GM23338 (cell line): ENCODE measurements around the gene OXGR1. TPM values are rescaled to one million over a fixed set of nuclear protein-coding genes. Genes with fewer than 3 reads are reported as not detected.

ENCODE experiments used
- ATAC-seq: fragments of 200-7000 bp; cut with Tn5 transposase; 3 replicates; pipeline ENCODE4 v1.9.1; 2020
- DNase-seq: peaks from one replicate; pipeline ENCODE4 v3.0.0-alpha.2; 2015; ENCODE audit warnings: low spot score
- H2AFZ ChIP-seq: fragments of 200-600 bp; sonication (generic); 2 replicates; pipeline ENCODE4 v1.8.0; 2016; ENCODE audit warnings: antibody characterized with exemption, mild to moderate bottlenecking, moderate library complexity
- H3F3A ChIP-seq: fragments of 200-600 bp; sonication (generic); replicated peaks from 2 replicates; pipeline ENCODE4 v1.8.0; 2017; ENCODE audit warnings: antibody characterized with exemption, mixed run types, low read depth
- H3K27ac ChIP-seq: fragments of 200-600 bp; sonication (generic); 2 replicates; pipeline ENCODE4 v1.6.1; 2016; ENCODE audit warnings: low read depth
- H3K27me3 ChIP-seq: fragments of 200-600 bp; sonication (generic); 2 replicates; pipeline ENCODE4 v1.8.0; 2016; ENCODE audit warnings: mild to moderate bottlenecking, mixed run types, moderate library complexity; ENCODE audit not compliant: insufficient read depth
- H3K36me3 ChIP-seq: fragments of 200-600 bp; sonication (generic); 2 replicates; pipeline ENCODE4 v1.8.0; 2016; ENCODE audit warnings: mild to moderate bottlenecking; ENCODE audit not compliant: insufficient read depth
- H3K4me1 ChIP-seq: fragments of 200-600 bp; sonication (generic); 2 replicates; pipeline ENCODE4 v1.8.0; 2016; ENCODE audit warnings: mild to moderate bottlenecking, moderate library complexity; ENCODE audit not compliant: insufficient read depth
- H3K4me2 ChIP-seq: fragments of 200-600 bp; sonication (generic); 2 replicates; pipeline ENCODE4 v1.7.1; 2017; ENCODE audit warnings: mixed run types
- H3K4me3 ChIP-seq: fragments of 200-600 bp; sonication (generic); 2 replicates; pipeline ENCODE4 v1.6.1; 2016; ENCODE audit warnings: mixed run types
- H3K79me2 ChIP-seq: fragments of 200-600 bp; sonication (generic); replicated peaks from 2 replicates; pipeline ENCODE4 v1.8.0; 2017; ENCODE audit warnings: mild to moderate bottlenecking; ENCODE audit not compliant: insufficient read depth
- H3K9me2 ChIP-seq: fragments of 200-600 bp; sonication (generic); 2 replicates; pipeline ENCODE4 v1.8.0; 2017; ENCODE audit not compliant: insufficient read depth
- H4K20me1 ChIP-seq: fragments of 200-600 bp; sonication (generic); replicated peaks from 2 replicates; pipeline ENCODE4 v1.8.0; 2017; ENCODE audit warnings: mild to moderate bottlenecking; ENCODE audit not compliant: insufficient read depth
- H3K27ac Mint-ChIP-seq: 2 replicates; pipeline ENCODE4 v1.8.0; 2020; ENCODE audit warnings: inconsistent platforms, mild to moderate bottlenecking, moderate library complexity, mixed read lengths
- H3K27me3 Mint-ChIP-seq: 3 replicates; pipeline ENCODE4 v1.8.0; 2022; ENCODE audit warnings: low read depth, mild to moderate bottlenecking, moderate library complexity, mixed read lengths, inconsistent platforms; ENCODE audit not compliant: insufficient read depth, poor library complexity
- H3K36me3 Mint-ChIP-seq: 3 replicates; pipeline ENCODE4 v1.8.0; 2021; ENCODE audit warnings: low read depth, mild to moderate bottlenecking, inconsistent platforms, moderate library complexity, mixed read lengths
- H3K4me1 Mint-ChIP-seq: 3 replicates; pipeline ENCODE4 v1.8.0; 2020; ENCODE audit warnings: mild to moderate bottlenecking, inconsistent platforms, mixed read lengths
- H3K4me3 Mint-ChIP-seq: 3 replicates; pipeline ENCODE4 v1.8.0; 2021; ENCODE audit warnings: moderate library complexity, mild to moderate bottlenecking, inconsistent platforms, mixed read lengths
- H3K9me3 Mint-ChIP-seq: 3 replicates; pipeline ENCODE4 v1.8.0; 2020; ENCODE audit warnings: moderate library complexity, mild to moderate bottlenecking, inconsistent platforms, mixed read lengths
- CTCF ChIP-seq, 2 experiments: fragments of 200-600 bp in 1 of 2; sonication (generic) in 1 of 2; conservative IDR thresholded peaks; 2 replicates each; pipeline versions ENCODE4 v1.5.1 to v1.6.1; 2016 to 2017; ENCODE audit warnings: antibody characterized with exemption in 2 of 2, low read depth in 2 of 2, mild to moderate bottlenecking in 2 of 2, moderate library complexity in 1 of 2
- ETS1 ChIP-seq: IDR thresholded peaks from 2 replicates; pipeline ENCODE4 v1.6.1; 2016; ENCODE audit warnings: antibody characterized with exemption
- EZH2 ChIP-seq: fragments of 200-600 bp; sonication (generic); IDR thresholded peaks from one replicate; pipeline ENCODE4 v1.8.0; 2017; ENCODE audit warnings: antibody characterized with exemption, mild to moderate bottlenecking, low read depth; ENCODE audit not compliant: unreplicated experiment
- EZH2phosphoT487 ChIP-seq: fragments of 200-600 bp; sonication (generic); IDR thresholded peaks from one replicate; pipeline ENCODE4 v1.8.1; 2018; ENCODE audit warnings: antibody characterized with exemption; ENCODE audit not compliant: unreplicated experiment
- JUNB ChIP-seq: IDR thresholded peaks from one replicate; pipeline ENCODE4 v1.6.1; 2016; ENCODE audit warnings: antibody characterized with exemption; ENCODE audit not compliant: unreplicated experiment
- NANOG ChIP-seq: IDR thresholded peaks from 2 replicates; pipeline ENCODE4 v1.6.1; 2016; ENCODE audit warnings: antibody characterized with exemption, borderline replicate concordance
- STAT1 ChIP-seq: IDR thresholded peaks from one replicate; pipeline ENCODE4 v1.6.1; 2016; ENCODE audit warnings: antibody characterized with exemption; ENCODE audit not compliant: unreplicated experiment
- ZNF331 ChIP-seq: fragments of 250-450 bp; sonication (Bioruptor Pico); IDR thresholded peaks from 2 replicates; pipeline ENCODE4 v1.5.0; 2020; ENCODE audit warnings: low read depth, mild to moderate bottlenecking, moderate library complexity
- ZNF462 ChIP-seq: fragments of 250-450 bp; sonication (Bioruptor Pico); IDR thresholded peaks from 2 replicates; pipeline ENCODE4 v1.5.0; 2020; ENCODE audit warnings: mild to moderate bottlenecking, moderate library complexity
- polyA plus RNA-seq: library from polyadenylated mRNA; unstranded; fragments of >200 nt; fragmentation: Nextera tagmentation; extraction: Ambion mirVana; gene quantifications from 2 replicates; pipeline ENCODE4 v1.2.1, GENCODE V29; 2016
- total RNA-seq: library from RNA; depleted of rRNA; stranded (reverse); fragments of >200 nt; shearing (Covaris generic); gene quantifications from 2 replicates; pipeline ENCODE4 v1.2.3, GENCODE V29; 2014

The OXGR1 gene
- total and polyA plus RNA-seq, 2 experiments from 2014 or later: 0.29 to 0.80 TPM

- H3K4me1 Mint-ChIP-seq: peaks cover 1% of the 10 kb centered on the region; the same call in 2 of the 3 replicates
- H3K27me3 Mint-ChIP-seq: no peaks in the 10 kb centered on the region
- no peak overlapping the region for H3K4me3 Mint-ChIP-seq
- H2AFZ ChIP-seq: no peak overlapping the region
- no peaks in the 10 kb centered on the region for H3K36me3 Mint-ChIP-seq
- H3K36me3 ChIP-seq: no peaks in the 10 kb centered on the region
- no peak for DNase-seq
- ATAC-seq: no peak
- no peak overlapping the region for H3K27ac ChIP-seq
- no peaks in the 10 kb centered on the region for H3K9me3 Mint-ChIP-seq
- H3K4me3 ChIP-seq: no peak overlapping the region
- no peaks in the 10 kb centered on the region for H3K27me3 ChIP-seq
- H3K4me2 ChIP-seq: no peak overlapping the region
- H3K79me2 ChIP-seq: no peaks in the 10 kb centered on the region
- no peaks in the 10 kb centered on the region for H4K20me1 ChIP-seq
- no peak for TF ChIP-seq EZH2phosphoT487
- TF ChIP-seq CTCF (conservative IDR thresholded peaks at IDR 0.05; ENCODE audit: low read depth in 2 of 2): no peak
- no peak for TF ChIP-seq NANOG
- no peak for TF ChIP-seq STAT1
- TF ChIP-seq EZH2: no peak
- TF ChIP-seq ETS1: no peak
- H3K27ac Mint-ChIP-seq: no peak overlapping the region
- no peaks in the 10 kb centered on the region for H3K9me2 ChIP-seq
- H3F3A ChIP-seq: no peaks in the 10 kb centered on the region
- no peaks in the 10 kb centered on the region for H3K4me1 ChIP-seq
These were observed 21.5 kb upstream of the OXGR1 start for GRCh38 chr13:97015661-97016350.

- TF ChIP-seq JUNB: no peak
- TF ChIP-seq ETS1: no peak
- TF ChIP-seq ZNF462 (CRISPR knock-in tag): no peak
- TF ChIP-seq ZNF331 (CRISPR knock-in tag): no peak
- no peak overlapping the region for H3K4me3 Mint-ChIP-seq
- H3K27ac Mint-ChIP-seq: no peak overlapping the region
- H3K4me2 ChIP-seq: no peak overlapping the region
- DNase-seq (no peak), ATAC-seq (no peak)
- H2AFZ ChIP-seq: no peak overlapping the region
- H3K27ac ChIP-seq: no peak overlapping the region
- H3K79me2 ChIP-seq: no peaks in the 10 kb centered on the region
- H3K27me3 Mint-ChIP-seq: no peaks in the 10 kb centered on the region
- no peaks in the 10 kb centered on the region for H3K9me3 Mint-ChIP-seq
- no peaks in the 10 kb centered on the region for H3K36me3 Mint-ChIP-seq
- no peaks in the 10 kb centered on the region for H3K27me3 ChIP-seq
- no peaks in the 10 kb centered on the region for H3F3A ChIP-seq
- H4K20me1 ChIP-seq: no peaks in the 10 kb centered on the region
- no peaks in the 10 kb centered on the region for H3K4me1 ChIP-seq
- H3K9me2 ChIP-seq: no peaks in the 10 kb centered on the region
- no peak overlapping the region for H3K4me3 ChIP-seq
- no peaks in the 10 kb centered on the region for H3K4me1 Mint-ChIP-seq
- no peaks in the 10 kb centered on the region for H3K36me3 ChIP-seq
These were observed 18.2 kb upstream of the OXGR1 start for GRCh38 chr13:97012251-97013048.
